Right atrium auricular region (tissue), 2 donors: ENCODE measurements around the gene LMO4. TPM values are rescaled to one million over a fixed set of nuclear protein-coding genes. Genes with fewer than 3 reads are reported as not detected.

Experiments used
- DNase-seq: peaks from one replicate; pipeline ENCODE4 v3.0.0-alpha.2; 2019; ENCODE audit warnings: low spot score
- H3K27ac ChIP-seq, 2 donors: fragments of 200-600 bp; sonication (generic); 1 replicate in 1 of 2; 2 replicates in 1 of 2; pipeline ENCODE4 v1.5.1; 2016 to 2019
- H3K27me3 ChIP-seq, 2 donors: fragments of 200-600 bp; sonication (generic); one replicate each; pipeline versions ENCODE4 v1.5.1 to v1.6.0; 2017 to 2019
- H3K36me3 ChIP-seq: fragments of 200-600 bp; sonication (generic); one replicate; pipeline ENCODE4 v1.5.1; 2016
- H3K4me1 ChIP-seq, 2 donors: fragments of 200-600 bp; sonication (generic); one replicate each; pipeline versions ENCODE4 v1.5.1 to v1.6.0; 2017 to 2019
- H3K4me3 ChIP-seq, 2 donors: fragments of 200-600 bp; sonication (generic); 1 replicate in 1 of 2; 2 replicates in 1 of 2; pipeline ENCODE4 v1.5.1; 2017 to 2019; ENCODE audit warnings: mild to moderate bottlenecking in 1 of 2, moderate library complexity in 1 of 2
- H3K9me3 ChIP-seq, 2 donors: fragments of 200-600 bp; sonication (generic); one replicate each; pipeline ENCODE4 v1.5.1; 2019
- total RNA-seq, 2 donors: library from RNA; depleted of rRNA; stranded (reverse); fragments of >200 nt; gene quantifications; one replicate each; pipeline ENCODE4 v1.1.0, GENCODE V29; 2016
- TF ChIP-seq, protein P1 (sequence below), 2 donors: fragments of 200-600 bp; sonication (generic); IDR thresholded peaks; one replicate each; pipeline ENCODE4 v1.5.1; 2019; ENCODE audit warnings: antibody characterized with exemption in 2 of 2

The LMO4 gene
- total RNA-seq, 2 donors from 2014 or later = 32.7 to 47.7 TPM

- Histone ChIP-seq H3K27ac (no peak overlapping the region), H3K4me1 (no peaks in the 10 kb centered on the region), H3K27me3 (no peaks in the 10 kb centered on the region), H3K9me3 (no peaks in the 10 kb centered on the region), H3K36me3 (no peaks in the 10 kb centered on the region), H3K4me3 (no peak overlapping the region)
- TF ChIP-seq, protein P1, sequence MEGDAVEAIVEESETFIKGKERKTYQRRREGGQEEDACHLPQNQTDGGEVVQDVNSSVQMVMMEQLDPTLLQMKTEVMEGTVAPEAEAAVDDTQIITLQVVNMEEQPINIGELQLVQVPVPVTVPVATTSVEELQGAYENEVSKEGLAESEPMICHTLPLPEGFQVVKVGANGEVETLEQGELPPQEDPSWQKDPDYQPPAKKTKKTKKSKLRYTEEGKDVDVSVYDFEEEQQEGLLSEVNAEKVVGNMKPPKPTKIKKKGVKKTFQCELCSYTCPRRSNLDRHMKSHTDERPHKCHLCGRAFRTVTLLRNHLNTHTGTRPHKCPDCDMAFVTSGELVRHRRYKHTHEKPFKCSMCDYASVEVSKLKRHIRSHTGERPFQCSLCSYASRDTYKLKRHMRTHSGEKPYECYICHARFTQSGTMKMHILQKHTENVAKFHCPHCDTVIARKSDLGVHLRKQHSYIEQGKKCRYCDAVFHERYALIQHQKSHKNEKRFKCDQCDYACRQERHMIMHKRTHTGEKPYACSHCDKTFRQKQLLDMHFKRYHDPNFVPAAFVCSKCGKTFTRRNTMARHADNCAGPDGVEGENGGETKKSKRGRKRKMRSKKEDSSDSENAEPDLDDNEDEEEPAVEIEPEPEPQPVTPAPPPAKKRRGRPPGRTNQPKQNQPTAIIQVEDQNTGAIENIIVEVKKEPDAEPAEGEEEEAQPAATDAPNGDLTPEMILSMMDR (IDR thresholded peaks at IDR 0.05) = no peak
- no peak for DNase-seq
Observed at GRCh38 chr1:87386217-87386790, 57.6 kb downstream of the LMO4 start.

DNA sequence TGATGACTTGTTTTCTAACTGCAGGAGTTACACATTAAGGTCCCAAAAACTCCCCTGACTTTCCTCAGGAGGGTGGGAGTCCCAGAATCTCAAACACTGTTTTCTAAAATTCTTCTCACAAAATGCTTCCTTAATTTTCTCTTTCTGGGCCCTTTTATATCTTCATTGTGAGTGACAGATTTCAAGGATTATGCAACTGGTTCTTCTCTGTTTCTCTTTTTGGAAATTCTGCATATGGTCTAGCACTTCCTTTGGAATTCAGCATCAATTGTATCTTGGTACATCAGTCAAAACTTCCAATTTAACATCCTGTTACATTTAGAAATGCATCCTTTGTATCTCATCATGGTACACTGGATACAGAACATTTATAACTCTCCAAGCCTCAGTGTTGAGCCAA lies 59.7 kb downstream of the LMO4 start:
- Histone ChIP-seq H3K27ac (no peak overlapping the region), H3K27me3 (no peaks in the 10 kb centered on the region), H3K9me3 (no peaks in the 10 kb centered on the region), H3K36me3 (no peaks in the 10 kb centered on the region), H3K4me3 (no peak overlapping the region), H3K4me1 (peaks cover 0 to 11% of the 10 kb centered on the region in 2 donors)
- TF ChIP-seq, protein P1 (IDR thresholded peaks at IDR 0.05) = no peak
- DNase-seq = no peak

DNA sequence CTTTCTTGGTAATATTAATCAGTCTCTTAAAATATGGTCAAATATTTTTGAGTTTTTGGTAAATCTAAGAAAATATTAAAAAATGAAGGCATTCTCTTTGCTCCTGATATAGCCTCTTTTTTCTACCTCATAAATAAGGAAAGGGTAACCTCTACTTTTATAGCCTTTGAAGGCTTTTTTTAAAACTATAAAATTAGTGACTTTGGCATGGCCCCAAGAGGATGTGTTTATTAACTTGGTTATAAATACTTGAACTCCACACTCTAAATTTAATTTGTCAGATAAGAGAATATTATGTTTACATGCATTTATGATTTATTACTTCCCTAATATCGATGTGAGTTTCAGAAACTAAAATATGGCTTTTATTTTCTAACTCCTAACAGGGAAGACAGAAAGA lies 60.3 kb downstream of the LMO4 start:
- H3K36me3 ChIP-seq = no peaks in the 10 kb centered on the region
- DNase-seq = no peak
- H3K9me3 ChIP-seq = no peaks in the 10 kb centered on the region
- peaks cover 0 to 15% of the 10 kb centered on the region in 2 donors for H3K4me1 ChIP-seq
- H3K4me3 ChIP-seq = no peak overlapping the region
- H3K27me3 ChIP-seq = no peaks in the 10 kb centered on the region
- TF ChIP-seq, protein P1 (IDR thresholded peaks at IDR 0.05) = no peak
- no peak overlapping the region for H3K27ac ChIP-seq

DNA sequence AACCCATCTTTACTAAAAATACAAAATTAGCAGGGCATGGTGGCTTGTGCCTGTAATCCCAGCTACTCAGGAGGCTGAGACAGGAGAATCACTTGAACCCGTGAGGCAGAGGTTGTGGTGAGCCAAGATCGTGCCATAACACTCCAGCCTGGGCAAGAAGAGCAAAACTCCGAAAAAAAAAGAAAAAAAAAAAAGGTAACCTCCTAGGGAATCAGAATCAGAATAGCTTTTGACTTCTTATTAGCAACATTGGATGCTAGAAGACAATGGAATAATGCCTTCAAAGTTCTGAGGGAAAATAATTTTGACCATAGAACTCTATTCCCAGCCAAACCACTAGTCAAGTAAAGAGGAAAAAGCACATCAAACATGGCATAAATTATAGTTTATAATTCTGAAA lies 60.9 kb downstream of the LMO4 start:
- Histone ChIP-seq H3K27me3 (no peaks in the 10 kb centered on the region), H3K27ac (no peak overlapping the region), H3K4me3 (no peak overlapping the region), H3K36me3 (no peaks in the 10 kb centered on the region), H3K9me3 (no peaks in the 10 kb centered on the region), H3K4me1 (peaks cover 0 to 15% of the 10 kb centered on the region in 2 donors)
- no peak for DNase-seq
- TF ChIP-seq, protein P1 (IDR thresholded peaks at IDR 0.05) = no peak

GRCh38 chr1:87392248-87393192 lies 63.8 kb downstream of the LMO4 start:
- Histone ChIP-seq H3K27me3 (no peaks in the 10 kb centered on the region), H3K4me1 (peaks cover 0 to 15% of the 10 kb centered on the region in 2 donors), H3K27ac (no peak overlapping the region), H3K4me3 (no peak overlapping the region), H3K36me3 (no peaks in the 10 kb centered on the region), H3K9me3 (no peaks in the 10 kb centered on the region)
- DNase-seq = no peak
- TF ChIP-seq, protein P1 (IDR thresholded peaks at IDR 0.05) = no peak
